Activated CD4-positive, alpha-beta T cell treated with anti-CD3 and anti-CD28 coated beads, Interleukin-2, amount 10 ng/mL, durations not matched to agents 7 days and 5 days (primary cell): ENCODE data around the gene STXBP3. TPM values are rescaled to one million over a fixed set of nuclear protein-coding genes. Genes with fewer than 3 reads are reported as not detected.

Experiments used
- CTCF ChIA-PET: fragments of 350-600 bp; sonication (Branson Sonifier 250); formaldehyde crosslinking; loops from one replicate; lab custom pipeline; 2021; ENCODE audit warnings: antibody characterized with exemption; lab: Charles Lee
- POLR2A ChIA-PET: fragments of 350-600 bp; sonication (Branson Sonifier 250); formaldehyde crosslinking; loops from one replicate; lab custom pipeline; 2021; ENCODE audit warnings: antibody characterized with exemption; lab: Charles Lee
- DNase-seq: peaks from one replicate; pipeline ENCODE4 v3.0.0-alpha.2; 2020
- H3K27ac Mint-ChIP-seq: one replicate; pipeline ENCODE4 v1.8.0; 2021; ENCODE audit warnings: mild to moderate bottlenecking, moderate library complexity, mixed read lengths
- H3K27me3 Mint-ChIP-seq: one replicate; pipeline ENCODE4 v1.8.0; 2021; ENCODE audit warnings: mixed read lengths
- H3K36me3 Mint-ChIP-seq: one replicate; pipeline ENCODE4 v1.8.0; 2021; ENCODE audit warnings: low read depth, mixed read lengths
- H3K4me1 Mint-ChIP-seq: one replicate; pipeline ENCODE4 v1.8.0; 2021; ENCODE audit warnings: mixed read lengths
- H3K4me3 Mint-ChIP-seq: one replicate; pipeline ENCODE4 v1.8.0; 2021; ENCODE audit warnings: mild to moderate bottlenecking, moderate library complexity, mixed read lengths
- H3K9me3 Mint-ChIP-seq: one replicate; pipeline ENCODE4 v1.8.0; 2021; ENCODE audit warnings: mixed read lengths
- total RNA-seq, 2 experiments: library from RNA; stranded (reverse); gene quantifications; one replicate each; pipeline ENCODE4 v1.2.3, GENCODE V29; 2021

Gene STXBP3
- total RNA-seq, 2 experiments from 2014 or later = 49.8 to 55.3 TPM

GRCh38 chr1:108817016-108817415, 70.5 kb downstream of the STXBP3 start:
- POLR2A ChIA-PET = no interaction called here
- no peaks in the 10 kb centered on the region for H3K36me3 Mint-ChIP-seq
- no peak for DNase-seq
- CTCF ChIA-PET = interaction anchor here (1.1 kb wide), 1 partner anchor 48 kb away, joined by 3 read pairs; no protein-coding TSS in a partner anchor
- H3K27me3 Mint-ChIP-seq = peaks cover 14% of the 10 kb centered on the region
- no peaks in the 10 kb centered on the region for H3K4me1 Mint-ChIP-seq
- H3K27ac Mint-ChIP-seq = no peak overlapping the region
- H3K4me3 Mint-ChIP-seq = no peak overlapping the region
- H3K9me3 Mint-ChIP-seq = no peaks in the 10 kb centered on the region

- Mint-ChIP-seq H3K36me3 (no peaks in the 10 kb centered on the region), H3K27me3 (peaks cover 18% of the 10 kb centered on the region), H3K4me3 (no peak overlapping the region), H3K27ac (no peak overlapping the region), H3K9me3 (no peaks in the 10 kb centered on the region), H3K4me1 (no peaks in the 10 kb centered on the region)
- ChIA-PET POLR2A (no interaction called here), CTCF (interaction anchor here (1.1 kb wide), 1 partner anchor 47 kb away, joined by 3 read pairs; no protein-coding TSS in a partner anchor)
- DNase-seq = no peak
Observed at GRCh38 chr1:108817811-108818210, 71.3 kb downstream of the STXBP3 start.

- H3K4me3 Mint-ChIP-seq = no peak overlapping the region
- ChIA-PET CTCF (interaction anchor here (0.8 to 1.0 kb wide), 4 partner anchors 9 to 293 kb away, joined by 3 to 6 read pairs (median 4); a partner anchor contains a TSS), POLR2A (no interaction called here)
- H3K9me3 Mint-ChIP-seq = peaks cover under 1% of the 10 kb centered on the region
- no peak overlapping the region for H3K27ac Mint-ChIP-seq
- no peaks in the 10 kb centered on the region for H3K36me3 Mint-ChIP-seq
- no peak for DNase-seq
- peaks cover 17% of the 10 kb centered on the region for H3K27me3 Mint-ChIP-seq
- H3K4me1 Mint-ChIP-seq = no peaks in the 10 kb centered on the region
Observed at GRCh38 chr1:108819878-108820277, 73.4 kb downstream of the STXBP3 start.

GRCh38 chr1:108823632-108824031, 77.2 kb downstream of the STXBP3 start:
- POLR2A ChIA-PET = no interaction called here
- H3K9me3 Mint-ChIP-seq = peaks cover 3% of the 10 kb centered on the region

GRCh38 chr1:108824051-108824450, 77.6 kb downstream of the STXBP3 start:
- Mint-ChIP-seq H3K36me3 (no peaks in the 10 kb centered on the region), H3K9me3 (peaks cover 3% of the 10 kb centered on the region), H3K4me3 (no peak overlapping the region), H3K27me3 (peaks cover 7% of the 10 kb centered on the region), H3K4me1 (no peaks in the 10 kb centered on the region), H3K27ac (no peak overlapping the region)
- no peak for DNase-seq
- ChIA-PET CTCF (interaction anchor here (0.7 kb wide), 1 partner anchor 532 kb away, joined by 4 read pairs; no protein-coding TSS in a partner anchor), POLR2A (no interaction called here)

More at GRCh38 chr1:108823632-108824031, 77.2 kb downstream of the STXBP3 start:
- no peaks in the 10 kb centered on the region for H3K36me3 Mint-ChIP-seq
- no peak overlapping the region for H3K27ac Mint-ChIP-seq
- no peaks in the 10 kb centered on the region for H3K4me1 Mint-ChIP-seq
- no peak overlapping the region for H3K4me3 Mint-ChIP-seq
- peaks cover 7% of the 10 kb centered on the region for H3K27me3 Mint-ChIP-seq
- DNase-seq = no peak
- CTCF ChIA-PET = no interaction called here

GRCh38 chr1:108826081-108826635, 79.7 kb downstream of the STXBP3 start:
- no peak for DNase-seq
- Mint-ChIP-seq H3K27me3 (peaks cover 7% of the 10 kb centered on the region), H3K36me3 (no peaks in the 10 kb centered on the region), H3K27ac (no peak overlapping the region), H3K9me3 (peaks cover 3% of the 10 kb centered on the region), H3K4me1 (peaks cover 2% of the 10 kb centered on the region), H3K4me3 (no peak overlapping the region)
- ChIA-PET CTCF (interaction anchor here (0.5 to 3.1 kb wide), 5 partner anchors 22 to 757 kb away, joined by 4 to 10 read pairs (median 4); no protein-coding TSS in a partner anchor), POLR2A (no interaction called here)

GRCh38 chr1:108828074-108828961, 81.8 kb downstream of the STXBP3 start:
- no peaks in the 10 kb centered on the region for H3K36me3 Mint-ChIP-seq
- H3K27ac Mint-ChIP-seq = no peak overlapping the region
- no peak overlapping the region for H3K4me3 Mint-ChIP-seq
- H3K9me3 Mint-ChIP-seq = peaks cover 3% of the 10 kb centered on the region
- no peaks in the 10 kb centered on the region for H3K27me3 Mint-ChIP-seq
- H3K4me1 Mint-ChIP-seq = peaks cover 10% of the 10 kb centered on the region
- ChIA-PET POLR2A (no interaction called here), CTCF (interaction anchor here (0.5 to 3.1 kb wide), 14 partner anchors 8 to 285 kb away, joined by 3 to 10 read pairs (median 4); no protein-coding TSS in a partner anchor)
- DNase-seq = peak; percentile 81

GRCh38 chr1:108829498-108829916, 83.0 kb downstream of the STXBP3 start:
- Mint-ChIP-seq H3K9me3 (peaks cover 3% of the 10 kb centered on the region), H3K27me3 (no peaks in the 10 kb centered on the region), H3K27ac (no peak overlapping the region), H3K36me3 (no peaks in the 10 kb centered on the region), H3K4me3 (no peak overlapping the region), H3K4me1 (peaks cover 10% of the 10 kb centered on the region)
- no peak for DNase-seq
- ChIA-PET CTCF (interaction anchor here (0.9 to 1.3 kb wide), 6 partner anchors 10 to 69 kb away, joined by 3 to 6 read pairs (median 4); no protein-coding TSS in a partner anchor), POLR2A (no interaction called here)

GRCh38 chr1:108830119-108831008, 83.9 kb downstream of the STXBP3 start:
- Mint-ChIP-seq H3K9me3 (no peaks in the 10 kb centered on the region), H3K4me1 (peaks cover 10% of the 10 kb centered on the region), H3K27me3 (no peaks in the 10 kb centered on the region), H3K27ac (no peak overlapping the region), H3K36me3 (no peaks in the 10 kb centered on the region), H3K4me3 (no peak overlapping the region)
- CTCF ChIA-PET = interaction anchor here (0.6 to 1.3 kb wide), 6 partner anchors 10 to 1398 kb away, joined by 3 to 6 read pairs (median 4); a partner anchor contains a TSS
- DNase-seq = no peak
- POLR2A ChIA-PET = no interaction called here

GRCh38 chr1:108831225-108831624, 84.8 kb downstream of the STXBP3 start:
- ChIA-PET POLR2A (no interaction called here), CTCF (interaction anchor here (1.2 kb wide), 1 partner anchor 281 kb away, joined by 3 read pairs; a partner anchor contains a TSS)
- no peak for DNase-seq
- Mint-ChIP-seq H3K4me1 (peaks cover 10% of the 10 kb centered on the region), H3K36me3 (no peaks in the 10 kb centered on the region), H3K27me3 (no peaks in the 10 kb centered on the region), H3K4me3 (no peak overlapping the region), H3K9me3 (no peaks in the 10 kb centered on the region), H3K27ac (no peak overlapping the region)

- Mint-ChIP-seq H3K27me3 (no peaks in the 10 kb centered on the region), H3K27ac (no peak overlapping the region), H3K36me3 (no peaks in the 10 kb centered on the region), H3K4me3 (no peak overlapping the region), H3K9me3 (no peaks in the 10 kb centered on the region), H3K4me1 (peaks cover 10% of the 10 kb centered on the region)
- ChIA-PET POLR2A (no interaction called here), CTCF (interaction anchor here (0.7 kb wide), 1 partner anchor 65 kb away, joined by 3 read pairs; no protein-coding TSS in a partner anchor)
- DNase-seq = no peak
Observed at GRCh38 chr1:108832929-108833328, 86.5 kb downstream of the STXBP3 start.

GRCh38 chr1:108841703-108842102, 95.2 kb downstream of the STXBP3 start:
- peaks cover 10% of the 10 kb centered on the region for H3K27me3 Mint-ChIP-seq
- POLR2A ChIA-PET = no interaction called here
- peaks cover 4% of the 10 kb centered on the region for H3K9me3 Mint-ChIP-seq
- no peak overlapping the region for H3K27ac Mint-ChIP-seq
- no peaks in the 10 kb centered on the region for H3K4me1 Mint-ChIP-seq
- CTCF ChIA-PET = no interaction called here
- H3K36me3 Mint-ChIP-seq = no peaks in the 10 kb centered on the region
- DNase-seq = no peak
- no peak overlapping the region for H3K4me3 Mint-ChIP-seq
